ENCODE results near the gene AGPAT4. TPM values are rescaled to one million over a fixed set of nuclear protein-coding genes. Genes with fewer than 3 reads are reported as not detected.

The AGPAT4 gene
- total RNA-seq, 2 experiments from 2014 or later, result 0.95 to 1.3 TPM

DNA sequence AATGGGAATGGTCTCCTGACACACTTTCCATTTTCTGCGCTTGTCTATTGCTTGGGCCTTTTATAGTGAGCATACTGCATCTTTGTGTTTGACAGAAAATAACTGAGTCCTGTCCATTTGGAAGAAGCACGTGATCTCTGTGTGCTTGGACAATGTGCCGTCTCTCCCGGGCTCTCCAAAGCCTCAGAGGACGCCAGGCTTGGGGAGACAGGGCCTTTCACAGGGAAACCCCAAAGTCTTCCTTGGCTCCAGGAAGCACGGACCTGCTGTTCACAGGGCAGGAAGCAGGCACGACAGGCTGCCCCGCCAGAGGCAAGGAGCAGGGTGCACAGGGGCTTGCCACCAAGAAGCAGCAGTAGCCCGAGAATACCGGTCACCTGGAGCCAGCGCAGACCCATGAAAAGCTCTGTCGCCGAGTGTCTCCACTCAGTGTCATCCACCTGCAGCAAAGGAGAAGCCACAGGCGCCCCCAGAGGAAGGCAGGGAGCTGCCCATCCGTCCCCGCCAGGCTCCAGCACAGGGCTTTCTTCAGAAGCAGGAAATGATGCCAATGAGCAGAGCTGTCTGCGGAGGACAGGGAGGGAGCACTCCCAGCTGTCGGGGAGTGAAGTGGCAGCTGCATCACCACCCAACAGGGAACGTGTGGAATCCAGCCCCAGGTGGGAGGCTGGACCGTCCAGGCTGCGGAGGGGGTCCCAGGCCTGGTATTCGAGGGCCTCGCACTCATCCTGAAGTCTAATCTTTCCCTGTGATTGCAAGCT is 135.1 kb downstream of the AGPAT4 start:
- Histone ChIP-seq H3K9me3 (ENCODE audit: low read length) (no peaks in the 10 kb centered on the region), H3K79me2 (ENCODE audit: insufficient read depth, low read depth, low read length) (no peaks in the 10 kb centered on the region), H3K27ac (ENCODE audit: low read depth, low read length, poor library complexity, severe bottlenecking) (no peak overlapping the region), H2AFZ (ENCODE audit: low read length) (no peak overlapping the region), H4K20me1 (ENCODE audit: insufficient read depth, low read length) (no peaks in the 10 kb centered on the region), H3K36me3 (ENCODE audit: insufficient read depth, low read length) (no peaks in the 10 kb centered on the region), H3K4me3 (ENCODE audit: low read depth, low read length, poor library complexity, severe bottlenecking) (no peak overlapping the region), H3K4me1 (ENCODE audit: insufficient read depth, low read length, poor library complexity, severe bottlenecking) (peaks cover 8% of the 10 kb centered on the region), H3K4me2 (ENCODE audit: low read length) (no peak overlapping the region), H3K9me2 (ENCODE audit: insufficient read depth, low read length) (no peaks in the 10 kb centered on the region)
- intact Hi-C loops (cut with micrococcal nuclease; ENCODE audit: unreplicated experiment), result no loop called here
- no peak for TF ChIP-seq EZH2phosphoT487 (IDR thresholded peaks at IDR 0.05; ENCODE audit: borderline replicate concordance, low read depth, low read length)
- TF ChIP-seq, protein P1, sequence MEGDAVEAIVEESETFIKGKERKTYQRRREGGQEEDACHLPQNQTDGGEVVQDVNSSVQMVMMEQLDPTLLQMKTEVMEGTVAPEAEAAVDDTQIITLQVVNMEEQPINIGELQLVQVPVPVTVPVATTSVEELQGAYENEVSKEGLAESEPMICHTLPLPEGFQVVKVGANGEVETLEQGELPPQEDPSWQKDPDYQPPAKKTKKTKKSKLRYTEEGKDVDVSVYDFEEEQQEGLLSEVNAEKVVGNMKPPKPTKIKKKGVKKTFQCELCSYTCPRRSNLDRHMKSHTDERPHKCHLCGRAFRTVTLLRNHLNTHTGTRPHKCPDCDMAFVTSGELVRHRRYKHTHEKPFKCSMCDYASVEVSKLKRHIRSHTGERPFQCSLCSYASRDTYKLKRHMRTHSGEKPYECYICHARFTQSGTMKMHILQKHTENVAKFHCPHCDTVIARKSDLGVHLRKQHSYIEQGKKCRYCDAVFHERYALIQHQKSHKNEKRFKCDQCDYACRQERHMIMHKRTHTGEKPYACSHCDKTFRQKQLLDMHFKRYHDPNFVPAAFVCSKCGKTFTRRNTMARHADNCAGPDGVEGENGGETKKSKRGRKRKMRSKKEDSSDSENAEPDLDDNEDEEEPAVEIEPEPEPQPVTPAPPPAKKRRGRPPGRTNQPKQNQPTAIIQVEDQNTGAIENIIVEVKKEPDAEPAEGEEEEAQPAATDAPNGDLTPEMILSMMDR (conservative IDR thresholded peaks at IDR 0.05; ENCODE audit: low read length), result no peak
- ChIA-PET CTCF (ENCODE audit: unreplicated experiment) (no interaction called here), POLR2A (interaction anchor here (0.6 kb wide), 1 partner anchor 135 kb away, joined by 3 read pairs; the partner anchor contains the start of gene AGPAT4)
- no TSS peak for BruUV-seq (replicated peaks)
- DNase-seq (ENCODE audit: low spot score), result no peak

DNA sequence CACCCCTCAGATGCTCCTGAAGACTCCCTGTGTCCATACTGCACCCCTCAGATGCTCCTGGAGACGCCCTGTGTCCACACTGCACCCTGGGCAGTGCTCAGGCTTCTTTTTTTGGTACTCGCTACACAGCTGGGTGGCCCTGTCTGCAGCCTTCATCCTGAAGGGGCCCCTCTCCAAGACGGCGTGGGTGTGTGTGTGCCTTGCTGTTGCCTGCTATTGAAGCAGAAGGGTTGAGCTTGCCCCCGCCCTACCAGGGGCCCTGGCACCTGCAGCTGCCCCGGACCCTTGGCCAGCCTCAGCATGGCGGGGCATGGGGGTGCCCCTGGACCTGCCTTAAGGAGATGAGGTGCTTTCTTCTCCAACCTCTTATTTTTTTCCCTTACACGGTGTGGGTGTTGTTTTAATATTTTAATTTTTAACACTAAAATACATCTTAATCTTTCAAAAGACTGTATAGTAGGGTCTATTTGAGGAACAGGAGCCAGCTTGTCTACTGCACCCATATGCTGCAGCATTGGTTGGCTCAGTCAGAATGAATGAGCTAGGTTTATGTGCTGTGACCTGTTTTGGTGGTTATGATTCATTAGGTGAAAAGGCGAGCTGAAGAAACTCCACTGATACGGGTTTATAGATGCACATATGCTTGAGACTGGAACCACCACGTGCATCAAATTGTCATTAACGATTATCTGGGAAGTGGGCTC is 135.9 kb downstream of the AGPAT4 start:
- BruUV-seq (replicated peaks), result no TSS peak
- no peaks in the 10 kb centered on the region for H3K9me2 ChIP-seq (ENCODE audit: insufficient read depth, low read length)
- no peak overlapping the region for H3K4me2 ChIP-seq (ENCODE audit: low read length)
- ChIA-PET POLR2A (interaction anchor here (0.6 kb wide), 1 partner anchor 136 kb away, joined by 3 read pairs; the partner anchor contains the start of gene AGPAT4), CTCF (ENCODE audit: unreplicated experiment) (no interaction called here)
- TF ChIP-seq, protein P1 (conservative IDR thresholded peaks at IDR 0.05; ENCODE audit: low read length), result no peak
- no peak for TF ChIP-seq EZH2phosphoT487 (IDR thresholded peaks at IDR 0.05; ENCODE audit: borderline replicate concordance, low read depth, low read length)
- no peaks in the 10 kb centered on the region for H3K36me3 ChIP-seq (ENCODE audit: insufficient read depth, low read length)
- no peak overlapping the region for H3K4me3 ChIP-seq (ENCODE audit: low read depth, low read length, poor library complexity, severe bottlenecking)
- H3K9me3 ChIP-seq (ENCODE audit: low read length), result no peaks in the 10 kb centered on the region
- H3K27ac ChIP-seq (ENCODE audit: low read depth, low read length, poor library complexity, severe bottlenecking), result no peak overlapping the region
- no peak for DNase-seq (ENCODE audit: low spot score)
- no peaks in the 10 kb centered on the region for H3K79me2 ChIP-seq (ENCODE audit: insufficient read depth, low read depth, low read length)
- intact Hi-C loops (cut with micrococcal nuclease; ENCODE audit: unreplicated experiment), result no loop called here
- H2AFZ ChIP-seq (ENCODE audit: low read length), result no peak overlapping the region
- peaks cover 8% of the 10 kb centered on the region for H3K4me1 ChIP-seq (ENCODE audit: insufficient read depth, low read length, poor library complexity, severe bottlenecking)
- no peaks in the 10 kb centered on the region for H4K20me1 ChIP-seq (ENCODE audit: insufficient read depth, low read length)

DNA sequence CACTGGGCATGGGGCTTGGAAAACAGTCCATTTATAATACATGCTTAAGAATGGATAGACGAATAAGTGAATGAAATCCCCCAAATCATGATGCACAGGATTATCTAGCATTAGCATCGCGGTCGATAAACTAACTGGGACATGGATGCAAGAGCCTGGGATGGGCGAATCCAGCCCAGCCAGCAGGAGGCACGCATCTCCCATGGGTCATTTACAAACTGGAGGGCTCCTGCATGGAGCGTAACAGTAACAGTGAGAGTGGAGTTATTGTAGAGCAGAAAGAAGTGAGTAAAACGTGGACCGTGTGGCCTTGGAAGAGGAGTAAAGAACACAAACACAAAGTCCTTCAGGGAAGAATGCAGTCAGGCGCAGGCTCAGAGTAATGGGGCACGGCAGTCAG is 136.5 kb downstream of the AGPAT4 start:
- no peak for DNase-seq (ENCODE audit: low spot score)
- Histone ChIP-seq H3K79me2 (ENCODE audit: insufficient read depth, low read depth, low read length) (no peaks in the 10 kb centered on the region), H3K4me3 (ENCODE audit: low read depth, low read length, poor library complexity, severe bottlenecking) (no peak overlapping the region), H2AFZ (ENCODE audit: low read length) (no peak overlapping the region), H3K36me3 (ENCODE audit: insufficient read depth, low read length) (no peaks in the 10 kb centered on the region), H3K9me3 (ENCODE audit: low read length) (no peaks in the 10 kb centered on the region), H3K27ac (ENCODE audit: low read depth, low read length, poor library complexity, severe bottlenecking) (no peak overlapping the region), H3K4me2 (ENCODE audit: low read length) (no peak overlapping the region), H4K20me1 (ENCODE audit: insufficient read depth, low read length) (no peaks in the 10 kb centered on the region), H3K9me2 (ENCODE audit: insufficient read depth, low read length) (no peaks in the 10 kb centered on the region), H3K4me1 (ENCODE audit: insufficient read depth, low read length, poor library complexity, severe bottlenecking) (peaks cover 8% of the 10 kb centered on the region)
- intact Hi-C loops (cut with micrococcal nuclease; ENCODE audit: unreplicated experiment), result no loop called here
- no TSS peak for BruUV-seq (replicated peaks)
- TF ChIP-seq, protein P1 (conservative IDR thresholded peaks at IDR 0.05; ENCODE audit: low read length), result no peak
- TF ChIP-seq EZH2phosphoT487 (IDR thresholded peaks at IDR 0.05; ENCODE audit: borderline replicate concordance, low read depth, low read length), result no peak
- CTCF ChIA-PET (ENCODE audit: unreplicated experiment), result no interaction called here
- POLR2A ChIA-PET, result no interaction called here
